Fibroblast of peridontal ligament (primary cell): ENCODE data around the gene ITPR3.
"Not testable (repeated sequence)": the region's sequence is repeated elsewhere in the genome, so short reads cannot be mapped to it uniquely, and the experiment has no call there.

Experiments
- DNase-seq: peaks from one replicate; pipeline ENCODE4 v3.0.0-alpha.2; 2010; ENCODE audit errors: extremely low read depth

The ITPR3 gene

DNA sequence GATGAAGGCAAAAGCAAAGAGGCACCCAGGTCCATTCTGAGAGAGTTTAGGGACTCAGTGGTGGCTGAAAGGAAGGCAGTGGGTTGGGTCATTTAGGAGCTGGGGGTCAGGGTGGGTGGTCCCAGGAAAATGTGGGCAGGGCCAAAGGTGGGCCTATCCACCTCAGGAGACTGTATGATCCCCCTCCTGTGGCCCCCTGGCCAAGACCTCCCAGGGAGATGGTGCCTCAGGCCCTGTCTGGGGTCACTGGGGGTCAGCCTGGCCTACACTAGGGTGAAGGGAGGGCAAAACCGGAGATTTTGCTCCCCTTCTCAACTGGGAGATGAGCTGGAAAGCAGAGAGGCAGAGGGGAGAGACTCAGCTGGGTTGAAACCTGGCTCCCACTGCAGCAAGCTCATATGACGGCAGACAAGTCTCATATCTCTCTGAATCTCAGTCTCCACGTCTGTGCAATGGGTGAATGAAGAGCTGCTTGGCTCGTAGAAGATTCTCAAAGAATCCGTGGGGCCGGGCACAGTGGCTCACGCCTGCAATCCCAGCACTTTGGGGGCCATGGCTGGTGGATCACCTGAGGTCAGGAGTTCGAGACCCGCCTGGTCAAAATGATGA, 29.6 kb upstream of the ITPR3 start:
- DNase-seq, result no peak

DNA sequence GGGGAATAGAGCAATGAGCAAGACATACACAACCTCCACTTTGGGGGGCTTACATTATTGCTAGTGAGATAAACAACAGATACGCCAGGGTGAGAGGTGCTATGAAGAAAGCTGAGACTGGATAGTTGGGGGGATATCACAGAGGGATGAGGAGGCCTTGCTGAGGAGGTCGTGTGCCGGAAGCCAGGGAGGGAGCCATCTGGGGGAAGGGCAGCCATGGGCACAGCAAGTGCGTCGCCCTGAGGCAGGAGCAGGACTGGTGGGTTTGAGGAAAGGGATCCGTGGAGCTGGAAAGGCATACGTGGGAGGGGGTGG, 28.9 kb upstream of the ITPR3 start:
- DNase-seq, result no peak

DNA sequence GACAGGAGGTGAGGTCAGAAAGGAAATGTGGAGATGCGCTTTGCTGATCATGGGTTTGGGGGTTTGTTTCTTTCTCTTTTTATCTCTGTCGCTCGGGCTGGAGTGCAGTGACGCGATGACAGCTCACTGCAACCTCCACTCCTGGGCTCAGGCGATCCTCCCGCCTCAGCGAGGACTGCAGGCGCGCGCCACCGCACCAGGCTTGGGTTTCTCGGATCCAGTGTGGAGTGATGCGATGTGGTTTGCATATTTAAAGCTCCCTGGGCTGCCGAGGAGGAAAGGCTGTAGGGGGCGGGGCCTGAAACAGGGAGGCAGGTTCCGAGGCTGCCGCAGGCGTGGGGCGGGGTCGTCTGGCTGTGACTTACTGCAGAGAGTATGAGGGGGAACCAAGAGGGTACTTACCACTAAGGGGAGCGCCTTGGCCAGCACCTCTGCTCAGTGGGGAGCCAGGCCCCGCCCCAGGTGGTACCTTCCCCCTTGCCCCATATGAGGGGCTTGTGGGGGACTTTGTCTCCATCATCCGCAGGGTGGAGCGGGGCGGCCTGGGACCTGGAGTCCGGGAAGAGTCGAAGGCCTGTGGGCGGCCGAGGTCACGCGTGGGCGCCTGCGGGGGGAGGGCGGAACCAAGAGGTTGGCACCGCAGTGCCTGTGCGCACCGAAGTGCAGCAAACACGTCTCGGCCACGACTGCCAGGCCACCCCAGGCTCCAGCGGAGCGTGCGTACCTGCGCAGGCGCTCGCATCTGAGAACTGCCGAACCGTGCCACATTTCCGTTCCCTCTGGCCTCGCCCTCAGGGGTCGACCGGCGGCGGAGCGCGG, 28.3 kb upstream of the ITPR3 start:
- no peak for DNase-seq

DNA sequence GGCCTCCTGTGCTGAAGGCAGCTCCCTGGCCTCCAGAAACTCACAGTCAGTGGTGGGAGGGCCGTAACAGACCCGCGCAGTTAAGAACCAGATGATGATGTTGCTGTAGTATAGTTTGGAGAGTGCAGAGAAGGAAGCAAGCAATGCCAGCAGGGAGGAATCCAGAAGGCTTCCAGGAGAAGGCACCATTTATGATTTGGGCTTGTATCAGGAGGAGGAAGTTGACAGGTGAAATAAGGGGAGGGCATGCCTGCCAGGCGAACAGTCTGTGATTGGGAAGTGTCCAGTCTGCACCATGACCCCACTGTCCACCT, 27.8 kb upstream of the ITPR3 start:
- no peak for DNase-seq

DNA sequence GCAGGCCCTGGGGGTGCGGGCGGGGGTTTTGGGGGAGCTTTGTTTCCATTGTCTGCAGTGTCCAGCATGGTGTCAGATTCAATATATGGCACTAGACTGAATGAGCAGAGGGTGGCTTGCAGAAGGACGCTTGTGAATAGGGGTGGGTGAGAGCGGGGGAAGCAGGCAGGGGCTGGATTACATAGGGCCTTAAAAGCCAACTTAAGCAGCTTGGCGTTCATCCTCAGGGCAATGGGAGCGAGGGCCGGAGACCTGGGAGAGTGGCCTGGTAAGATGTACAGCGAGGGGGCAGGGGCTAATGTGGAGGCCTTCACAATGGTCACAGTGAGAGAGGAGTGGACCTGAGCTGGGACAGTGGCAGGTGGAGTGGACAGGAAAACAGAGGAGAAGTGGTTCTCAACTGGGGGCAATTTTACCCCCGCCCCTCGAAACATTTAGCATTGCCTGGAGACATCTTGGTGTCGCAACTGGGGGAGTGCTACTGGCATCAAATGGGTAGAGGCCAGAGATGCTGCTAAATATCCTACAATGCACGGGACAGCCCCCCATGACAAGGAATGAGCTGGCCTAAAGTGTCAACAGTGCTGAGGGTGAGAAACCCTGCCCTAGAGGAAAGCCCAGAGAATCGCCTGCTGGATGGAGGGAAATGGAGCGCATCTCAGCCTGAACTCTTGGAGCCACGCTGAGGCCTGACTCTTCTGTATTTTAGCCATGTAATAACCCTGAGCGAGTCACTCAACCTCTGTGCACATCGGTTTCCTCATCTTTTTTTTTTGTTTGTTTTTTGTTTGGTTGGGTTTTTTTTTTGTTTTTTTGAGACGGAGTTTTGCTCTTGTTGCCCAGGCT, 25.9 kb upstream of the ITPR3 start:
- no peak for DNase-seq

DNA sequence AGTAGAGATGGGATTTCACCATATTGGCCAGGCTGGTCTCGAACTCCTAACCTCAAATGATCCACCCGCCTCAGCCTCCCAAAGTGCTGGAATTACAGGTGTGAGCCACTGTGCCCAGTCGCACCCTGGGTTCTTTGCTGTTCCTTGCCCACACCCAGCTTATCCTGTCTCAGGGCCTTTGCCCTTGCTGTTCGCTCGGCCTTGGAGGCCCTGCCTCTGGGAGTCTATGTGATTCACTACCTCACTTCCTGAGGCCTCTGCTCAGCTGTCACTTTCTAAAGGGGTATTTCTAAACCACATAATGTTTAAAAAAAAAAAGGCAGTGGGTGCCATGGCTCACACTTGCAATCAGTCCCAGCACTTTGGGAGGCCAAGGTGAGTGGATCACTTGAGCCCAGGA, 24.2 kb upstream of the ITPR3 start:
- not testable (repeated sequence) for DNase-seq

DNA sequence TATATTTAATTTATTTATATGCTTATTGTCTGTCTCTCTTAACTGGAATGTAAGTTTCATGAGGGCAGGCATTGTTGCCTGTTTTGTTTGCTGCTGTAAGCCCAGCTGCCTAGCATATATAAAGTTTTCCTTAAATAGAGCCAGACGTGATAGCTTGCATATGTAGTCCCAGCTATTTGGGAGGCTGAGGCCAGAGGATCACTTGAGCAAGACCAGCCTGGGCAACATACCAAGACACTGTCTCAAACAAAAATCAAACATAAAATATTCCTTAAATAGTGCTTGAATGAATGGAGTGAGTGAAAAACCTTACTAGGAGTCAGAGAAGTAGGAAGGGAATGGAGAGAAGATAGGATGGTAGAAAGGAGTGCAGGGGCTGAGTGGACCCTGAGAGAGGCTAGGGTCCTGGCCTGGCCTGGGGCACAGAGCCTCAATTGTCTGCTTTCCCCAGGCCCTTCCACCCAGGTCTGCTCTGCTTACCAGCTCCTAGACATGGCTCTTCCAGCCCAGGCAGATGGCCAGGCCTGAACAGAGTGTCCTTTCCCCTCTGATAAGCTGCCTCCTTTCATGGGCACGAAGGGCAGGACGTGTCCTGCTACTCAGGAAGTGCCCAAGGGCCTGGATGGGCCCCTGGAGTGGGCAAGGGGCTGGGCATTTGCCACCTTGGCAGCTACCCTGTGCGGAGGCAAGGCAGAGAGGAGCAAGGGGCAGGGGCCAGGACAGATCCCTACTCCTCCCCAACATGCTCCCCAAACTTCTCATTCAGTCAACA, 23.4 kb upstream of the ITPR3 start:
- DNase-seq, result peak; percentile 49

DNA sequence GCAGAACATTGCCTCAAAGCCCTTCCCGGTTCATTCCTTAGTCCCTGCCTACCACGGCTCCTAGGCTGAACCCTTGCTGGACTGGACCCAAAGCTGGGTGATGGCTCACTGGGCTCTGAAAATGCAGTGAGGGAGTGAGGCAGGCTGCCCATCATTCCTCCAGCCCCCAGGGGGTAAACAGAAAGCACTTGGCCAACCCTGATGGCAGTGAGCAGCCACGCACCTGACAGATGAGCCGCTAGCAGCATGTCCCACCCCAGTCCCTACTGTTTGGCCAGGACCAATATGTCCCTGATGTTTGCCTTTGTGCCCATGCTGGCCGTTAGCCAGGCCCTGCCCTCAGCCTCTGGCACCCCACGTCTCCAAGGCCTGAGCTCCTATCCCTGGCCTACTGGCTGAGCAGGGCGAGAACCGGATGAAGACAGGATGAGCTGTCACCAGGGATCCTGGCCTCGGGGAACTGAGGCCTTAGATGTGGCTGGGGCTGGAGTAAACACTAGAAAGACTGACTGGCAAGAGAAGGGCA, 21.6 kb upstream of the ITPR3 start:
- DNase-seq, result peak; percentile 48

DNA sequence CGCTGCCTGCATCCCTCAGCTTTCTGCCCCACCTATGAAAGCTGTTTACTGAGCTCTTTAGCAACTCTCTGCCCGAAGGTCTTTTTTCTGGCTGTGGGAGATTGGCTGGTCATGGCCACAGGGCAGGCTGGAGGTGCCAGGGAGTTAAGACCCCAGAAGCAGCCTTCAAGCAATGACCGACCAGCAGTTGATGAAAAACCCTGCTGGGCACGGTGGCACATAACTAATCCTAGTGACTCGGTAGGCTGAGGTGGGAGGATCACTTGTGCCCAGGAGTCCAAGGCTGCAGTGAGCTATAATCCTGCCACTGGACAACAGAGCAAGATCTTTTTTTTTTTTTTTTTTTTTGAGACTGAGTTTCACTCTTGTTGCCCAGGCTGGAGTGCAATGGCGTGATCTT, 20.4 kb upstream of the ITPR3 start:
- no peak for DNase-seq

DNA sequence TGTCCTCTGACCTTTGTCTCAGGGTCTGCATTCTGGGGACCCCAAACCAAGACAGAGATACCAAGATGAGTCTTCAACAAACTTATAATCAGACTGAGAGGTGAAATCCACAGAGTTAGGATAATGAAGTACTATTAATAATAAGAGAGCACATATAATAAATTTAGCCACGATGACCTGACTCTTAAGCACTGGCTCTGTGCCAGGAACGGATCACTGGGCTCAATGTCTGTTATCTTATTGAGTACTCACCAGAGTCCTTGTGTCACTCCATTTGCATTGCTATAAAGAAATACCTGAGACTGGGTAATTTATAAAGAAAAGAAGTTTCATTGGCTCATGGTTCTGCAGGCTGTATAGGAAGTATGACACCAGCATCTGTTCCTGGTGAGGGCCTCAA, 18.9 kb upstream of the ITPR3 start:
- DNase-seq, result no peak

DNA sequence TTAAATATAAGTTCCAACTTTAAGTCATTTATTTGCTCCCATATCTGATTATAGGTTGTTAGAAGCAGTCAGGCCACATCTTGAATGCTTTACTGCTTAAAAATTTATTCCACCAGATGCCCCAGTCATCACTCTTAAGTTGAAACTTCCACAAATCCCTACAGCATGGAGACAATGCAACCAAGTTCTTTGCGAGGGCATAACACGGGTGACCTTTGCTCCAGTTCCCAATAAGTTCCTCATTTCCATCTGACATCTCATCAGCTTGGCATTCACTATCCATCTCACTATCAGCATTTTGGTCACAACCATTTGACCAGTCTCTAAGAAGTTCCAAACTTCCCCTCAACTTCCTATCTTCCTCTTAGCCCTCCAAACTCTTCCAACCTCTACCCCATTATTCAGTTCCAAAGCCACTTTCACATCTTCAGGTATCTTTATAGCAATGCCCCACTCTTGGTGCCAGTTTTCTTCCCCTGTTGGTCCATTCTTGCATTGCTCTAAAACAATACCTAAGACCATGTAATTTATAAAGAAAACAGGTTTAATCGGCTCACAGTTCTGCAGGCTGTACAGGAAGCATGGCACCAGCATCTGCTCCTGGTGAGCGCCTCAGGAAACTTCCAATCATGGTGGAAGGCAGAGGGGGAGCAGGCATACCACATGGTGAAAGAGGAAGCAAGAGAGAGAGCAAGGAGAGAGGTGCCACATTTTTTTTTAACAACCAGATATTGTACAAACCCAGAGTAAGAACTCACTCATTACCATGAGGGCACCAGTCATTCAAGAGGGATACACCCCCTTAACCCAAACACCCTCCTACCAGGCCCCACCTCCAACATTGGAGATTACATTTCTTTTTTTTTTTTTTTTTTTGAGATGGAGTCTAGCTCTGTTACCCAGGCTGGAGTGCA, 15.9 kb upstream of the ITPR3 start:
- peak; percentile 49 for DNase-seq

DNA sequence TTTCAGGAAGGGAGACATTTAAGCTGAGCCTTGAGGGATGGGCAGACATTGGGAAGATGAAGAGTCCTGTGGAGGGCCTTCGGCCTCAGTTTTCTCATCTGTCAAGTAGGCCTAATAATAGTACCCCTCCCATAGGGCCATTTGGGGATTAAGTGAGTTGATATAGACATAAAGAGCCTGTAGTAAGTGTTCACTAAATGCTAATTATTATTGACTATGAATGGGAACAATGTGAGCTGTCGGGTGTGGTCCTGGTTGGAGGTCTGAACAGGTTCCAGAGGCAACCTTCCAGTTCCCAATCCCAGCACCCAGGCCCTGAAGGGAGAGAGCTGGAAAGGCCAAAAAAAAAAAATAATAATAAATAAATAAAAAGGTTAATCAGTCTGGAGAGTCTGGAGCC, 14.5 kb upstream of the ITPR3 start:
- DNase-seq, result no peak

DNA sequence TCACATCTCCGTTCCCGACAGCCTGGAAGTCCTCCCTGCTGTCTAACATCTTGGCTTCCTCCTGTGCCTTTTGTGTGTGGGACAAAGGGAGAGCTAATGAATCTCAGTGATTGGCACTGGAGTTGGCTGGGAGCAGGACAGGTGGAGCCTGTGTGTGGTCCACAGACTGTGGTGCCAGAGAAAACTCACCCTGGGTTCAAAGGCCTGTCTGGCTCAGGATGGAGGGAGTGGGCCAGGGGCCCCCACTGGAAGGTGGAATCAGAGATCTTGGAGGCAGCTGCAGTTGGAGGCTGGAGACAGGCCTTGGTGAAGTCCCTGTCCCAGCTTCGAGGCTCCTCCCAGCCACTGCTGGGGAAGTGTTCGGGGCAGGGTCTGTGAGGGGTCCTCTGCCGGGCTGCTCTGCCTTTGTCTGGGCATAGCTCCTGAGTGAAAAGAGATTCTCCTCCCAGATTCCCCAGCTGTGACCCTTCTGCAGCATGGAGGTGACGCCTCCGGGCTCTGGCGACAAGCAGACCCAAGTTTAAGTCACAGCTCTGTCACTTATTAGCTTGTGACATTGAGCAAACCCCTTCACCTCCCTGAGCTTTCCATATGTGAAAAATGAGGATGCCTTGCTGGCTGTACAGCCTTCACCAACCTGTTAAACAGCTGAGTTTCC, 13.9 kb upstream of the ITPR3 start:
- no peak for DNase-seq

DNA sequence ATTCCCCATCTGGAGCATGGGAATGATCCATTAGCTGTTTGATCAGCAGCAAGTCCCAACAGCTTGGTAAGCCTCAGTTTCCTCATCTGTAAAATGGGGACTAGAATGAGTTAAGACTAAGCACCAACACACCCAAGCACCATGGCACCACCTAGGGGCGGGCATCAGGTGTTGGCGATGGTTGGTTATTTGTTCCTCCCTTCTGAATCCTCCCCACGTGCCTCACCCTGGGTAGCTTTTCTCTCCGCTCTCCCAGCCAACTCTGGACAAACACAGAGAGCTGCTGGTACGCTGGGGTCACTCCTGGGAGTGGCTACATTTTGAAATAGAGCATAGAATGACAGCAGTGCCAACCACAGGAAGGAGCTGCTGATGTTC, 13.3 kb upstream of the ITPR3 start:
- DNase-seq, result no peak

DNA sequence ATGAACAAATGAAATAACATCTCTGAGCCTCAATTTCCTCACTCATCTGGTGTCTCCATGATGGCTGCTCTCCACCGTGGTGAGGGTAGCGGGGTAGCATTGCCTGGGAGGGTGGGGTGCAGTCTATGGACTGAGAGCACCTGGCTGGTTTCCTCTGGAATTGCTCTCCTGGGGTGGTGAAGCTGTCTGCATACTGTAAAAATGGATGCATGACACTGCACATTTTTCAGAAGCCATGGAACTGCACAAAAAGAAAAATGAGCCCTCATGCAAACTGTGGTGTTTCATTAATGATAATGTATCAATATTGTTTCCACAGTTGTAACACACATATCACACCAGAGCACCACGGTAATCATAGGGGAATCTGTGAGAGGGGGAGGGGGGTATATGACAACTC, 12.1 kb upstream of the ITPR3 start:
- DNase-seq, result no peak

DNA sequence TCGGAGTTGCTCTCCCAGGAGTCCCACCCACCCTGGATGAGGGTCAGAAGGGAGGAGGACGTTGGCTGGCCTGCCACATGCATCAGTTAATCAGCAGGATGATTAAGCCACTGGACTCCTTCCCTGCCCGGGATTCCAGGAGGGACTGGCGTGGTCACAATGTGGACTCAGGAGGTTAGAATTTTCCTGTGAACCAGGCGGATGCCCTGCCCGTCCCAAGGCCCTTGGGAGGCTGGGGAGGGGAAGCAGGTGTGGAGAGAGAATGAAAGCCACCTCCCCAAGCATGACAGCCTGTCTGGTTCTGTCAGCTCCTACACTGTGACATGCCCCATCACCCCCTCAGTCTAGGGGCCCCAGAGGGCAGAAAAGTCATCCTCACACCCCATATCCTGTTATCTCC, 11.6 kb upstream of the ITPR3 start:
- peak; percentile 76 for DNase-seq

DNA sequence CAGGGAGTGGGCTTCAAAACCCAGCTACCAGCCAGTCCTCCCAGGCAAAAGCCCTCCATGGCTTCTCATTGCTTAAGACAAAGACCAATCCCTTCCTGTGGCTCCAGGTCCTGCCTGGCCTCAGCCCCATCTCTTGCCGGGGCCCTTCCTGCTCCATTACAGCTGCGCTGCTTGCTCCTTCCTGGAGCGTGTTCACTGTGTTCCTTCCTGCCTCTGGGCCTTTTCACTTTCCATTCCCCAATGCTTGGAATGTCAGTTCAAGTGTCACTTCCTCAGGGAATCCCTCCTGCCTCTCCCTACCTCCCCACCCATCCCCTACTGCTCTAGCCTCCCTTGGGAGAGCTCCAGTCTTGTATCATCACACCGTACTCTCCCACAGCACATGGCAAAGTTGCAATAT, 11.1 kb upstream of the ITPR3 start:
- DNase-seq, result no peak

DNA sequence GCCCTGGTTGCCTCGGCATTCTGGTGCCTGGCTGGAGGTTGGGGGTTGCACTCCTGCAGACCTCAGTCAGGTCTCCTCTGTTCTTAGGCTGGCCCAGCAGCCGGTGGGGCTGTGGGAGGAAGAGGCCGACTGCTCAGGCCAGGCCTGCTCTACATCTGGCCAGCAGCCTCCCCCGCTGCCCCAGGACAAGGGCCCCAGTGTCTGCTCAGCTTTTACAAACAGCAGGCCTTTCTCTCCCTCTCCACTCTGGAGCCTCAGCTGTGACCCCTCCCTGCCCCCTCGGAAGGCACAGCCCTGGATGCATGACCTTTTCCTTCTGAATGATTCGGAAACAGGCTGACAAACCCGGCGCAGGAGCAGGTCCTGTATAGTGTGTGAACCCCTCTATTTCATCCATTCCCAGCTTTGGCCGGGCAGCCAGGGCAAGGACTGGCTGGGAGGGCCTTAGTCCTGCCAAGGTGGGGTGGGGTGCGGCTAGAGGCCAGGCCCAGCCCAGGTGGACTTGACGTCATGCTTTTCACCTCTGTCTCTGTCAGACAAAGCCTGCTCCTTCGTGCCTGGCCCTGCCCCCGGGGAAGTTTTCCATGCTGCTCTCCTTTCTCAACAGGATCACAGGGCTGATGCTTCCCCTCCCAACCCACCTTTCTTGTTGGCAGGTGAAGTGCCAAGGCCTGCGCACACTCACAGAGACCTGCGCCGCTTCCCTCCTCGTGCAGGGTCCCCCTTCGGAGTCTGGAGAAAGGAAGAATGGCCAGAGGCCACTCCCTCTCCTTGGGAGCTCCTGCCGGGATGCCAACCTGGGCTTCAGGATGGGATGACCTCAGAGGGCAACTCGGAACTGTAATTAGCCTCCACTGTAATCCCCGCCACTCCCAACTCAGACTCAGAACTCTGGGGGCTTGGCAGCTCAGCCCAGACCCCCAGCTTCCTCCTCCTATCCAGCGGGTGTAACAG, 10.1 kb upstream of the ITPR3 start:
- no peak for DNase-seq

DNA sequence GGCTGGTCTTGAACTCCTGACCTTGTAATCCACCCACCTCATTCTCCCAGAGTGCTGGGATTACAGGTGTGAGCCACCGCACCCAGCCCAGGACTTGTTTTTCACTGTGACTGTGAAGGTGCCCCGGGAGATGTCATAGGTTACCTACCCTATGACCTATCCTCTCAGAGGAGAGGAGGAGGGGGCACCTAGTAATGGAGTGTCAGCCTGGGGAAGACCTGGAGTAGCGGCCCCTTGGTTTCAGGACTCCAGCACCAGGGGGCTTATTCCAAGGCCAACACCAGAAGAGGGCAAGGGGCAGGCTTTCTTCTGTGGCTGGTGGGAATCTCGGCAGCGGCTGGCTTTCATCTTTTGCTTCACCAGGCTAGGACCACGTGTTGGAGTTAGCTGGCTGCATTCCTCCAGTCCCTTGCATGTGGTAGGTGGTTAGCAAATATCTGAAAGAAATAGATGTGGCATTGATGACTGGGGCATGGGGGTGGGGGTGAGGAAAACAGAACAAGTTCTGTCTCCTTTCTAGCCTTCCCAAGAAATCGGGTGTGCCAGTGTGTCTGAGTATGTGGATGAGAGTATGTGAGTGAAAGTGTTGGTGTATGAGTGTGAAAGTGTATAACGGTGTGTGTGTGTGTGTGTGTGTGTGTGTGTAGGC, 7.9 kb upstream of the ITPR3 start:
- peak; percentile 85 for DNase-seq
